Activated naive CD4-positive, alpha-beta T cell treated with anti-CD3 and anti-CD28 coated beads for 36 hours (primary cell): Measurements from ENCODE around the gene PLCD1. TPM values are rescaled to one million over a fixed set of nuclear protein-coding genes. Genes with fewer than 3 reads are reported as not detected.
"Not testable (repeated sequence)": the region's sequence is repeated elsewhere in the genome, so short reads cannot be mapped to it uniquely, and the experiment has no call there.

Experiments
- CTCF ChIA-PET: fragments of 350-600 bp; sonication (Branson Sonifier 250); formaldehyde crosslinking; loops from one replicate; lab custom pipeline; 2021; ENCODE audit warnings: antibody characterized with exemption; lab: Charles Lee
- DNase-seq: peaks from one replicate; pipeline ENCODE4 v3.0.0-alpha.2; 2020
- H3K27ac Mint-ChIP-seq: one replicate; pipeline ENCODE4 v1.8.0; 2021; ENCODE audit warnings: mild to moderate bottlenecking, mixed read lengths
- H3K27me3 Mint-ChIP-seq: one replicate; pipeline ENCODE4 v1.8.0; 2021; ENCODE audit warnings: low read depth, mixed read lengths
- H3K36me3 Mint-ChIP-seq: one replicate; pipeline ENCODE4 v1.8.0; 2021; ENCODE audit warnings: low read depth, mixed read lengths
- H3K4me1 Mint-ChIP-seq: one replicate; pipeline ENCODE4 v1.8.0; 2021; ENCODE audit warnings: low read depth, mixed read lengths
- H3K4me3 Mint-ChIP-seq: one replicate; pipeline ENCODE4 v1.8.0; 2021; ENCODE audit warnings: mild to moderate bottlenecking, moderate library complexity, mixed read lengths
- H3K9me3 Mint-ChIP-seq: one replicate; pipeline ENCODE4 v1.8.0; 2021; ENCODE audit warnings: mixed read lengths
- intact Hi-C: fragments of 100-400 bp; cut with micrococcal nuclease; formaldehyde crosslinking; loops from one replicate; pipeline ENCODE4 v1.15.1; 2023
- total RNA-seq, 2 experiments: library from RNA; stranded (reverse); gene quantifications; one replicate each; pipeline ENCODE4 v1.2.3, GENCODE V29; 2021

PLCD1 gene
- total RNA-seq, 2 experiments from 2014 or later, result 10.6 to 10.8 TPM

DNA sequence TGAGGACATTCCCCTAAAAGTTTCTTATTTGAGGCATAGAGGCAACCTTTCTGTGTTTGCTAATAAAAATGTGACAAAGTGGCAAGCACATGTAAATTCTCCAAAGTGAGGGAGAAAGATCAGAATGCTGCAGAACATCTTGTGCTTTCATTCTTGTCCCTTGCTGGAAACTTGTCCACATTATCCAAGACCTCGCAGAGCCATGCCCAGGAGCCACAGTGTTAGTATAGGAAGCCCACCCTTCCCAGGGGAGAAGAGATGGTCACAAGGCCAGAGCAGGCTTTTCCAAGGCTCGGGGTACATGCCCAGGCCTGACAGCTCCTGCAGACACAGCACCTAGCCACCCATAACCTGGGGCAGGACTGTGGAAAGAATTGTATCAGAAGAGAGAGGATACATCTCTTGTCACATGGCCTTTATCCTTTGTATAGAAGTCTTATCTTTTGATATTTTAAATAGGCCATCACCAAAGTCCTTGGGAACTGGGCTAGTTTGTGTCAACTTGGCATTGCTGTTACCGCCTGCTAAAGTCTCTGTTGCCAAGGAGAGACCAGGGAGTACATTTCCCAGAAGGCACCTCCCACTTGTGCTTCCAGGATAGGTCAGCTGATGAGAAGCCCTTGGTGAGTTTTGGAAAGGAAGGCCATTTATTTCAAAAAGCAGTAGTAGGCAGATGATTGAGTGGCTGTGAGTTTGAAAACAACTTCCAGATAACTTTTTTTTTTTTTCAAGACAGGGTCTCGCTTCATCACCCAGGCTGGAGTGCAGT lies 20.1 kb upstream of the PLCD1 start:
- H3K9me3 Mint-ChIP-seq, result no peaks in the 10 kb centered on the region
- no peak overlapping the region for H3K4me3 Mint-ChIP-seq
- H3K27me3 Mint-ChIP-seq, result no peaks in the 10 kb centered on the region
- no peaks in the 10 kb centered on the region for H3K36me3 Mint-ChIP-seq
- H3K4me1 Mint-ChIP-seq, result peaks cover 1% of the 10 kb centered on the region
- CTCF ChIA-PET, result no interaction called here
- DNase-seq, result no peak
- intact Hi-C loops, result no loop called here
- H3K27ac Mint-ChIP-seq, result no peak overlapping the region

DNA sequence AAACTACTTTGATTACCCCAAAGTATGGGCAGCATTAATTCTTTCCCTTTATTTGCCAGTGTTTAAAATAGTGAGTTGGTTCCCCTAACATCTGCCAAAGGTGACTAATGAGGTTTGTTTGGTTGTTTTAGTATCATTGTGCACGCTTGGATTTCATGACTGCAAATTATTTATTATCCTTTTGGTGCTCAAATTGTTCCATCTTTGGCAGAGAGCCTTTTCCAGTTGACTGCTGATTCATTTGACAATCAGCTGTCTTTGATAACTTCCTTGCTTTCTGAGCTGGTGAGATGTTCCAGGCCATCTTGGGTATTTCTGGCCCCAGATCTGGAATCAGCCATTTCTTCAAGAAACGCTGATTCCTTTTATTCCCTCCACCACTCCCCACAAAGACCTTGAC lies 18.5 kb upstream of the PLCD1 start:
- CTCF ChIA-PET, result no interaction called here
- DNase-seq, result no peak

DNA sequence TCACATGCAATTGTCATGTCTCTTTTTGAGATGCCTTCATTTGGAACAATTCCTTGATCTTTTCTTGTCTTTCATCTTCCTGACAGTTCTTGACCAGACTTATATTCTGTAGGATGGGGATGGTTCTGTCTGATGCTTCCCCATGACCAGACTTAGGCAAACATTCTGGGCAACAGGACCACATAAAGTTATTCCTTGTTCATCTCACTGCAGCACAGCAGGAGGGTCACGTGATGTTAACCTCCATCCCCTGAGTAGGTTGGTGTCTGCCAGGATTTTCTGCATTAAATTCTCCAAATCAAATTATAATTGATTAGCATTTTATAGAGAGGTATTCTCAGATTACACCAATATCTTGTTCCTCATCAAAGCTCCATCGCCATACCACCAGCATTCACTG lies 17.4 kb upstream of the PLCD1 start:
- no peak overlapping the region for H3K27ac Mint-ChIP-seq
- H3K9me3 Mint-ChIP-seq, result no peaks in the 10 kb centered on the region
- H3K36me3 Mint-ChIP-seq, result no peaks in the 10 kb centered on the region
- no peaks in the 10 kb centered on the region for H3K27me3 Mint-ChIP-seq
- no peak overlapping the region for H3K4me3 Mint-ChIP-seq
- intact Hi-C loops, result no loop called here
- DNase-seq, result no peak
- H3K4me1 Mint-ChIP-seq, result no peaks in the 10 kb centered on the region
- CTCF ChIA-PET, result no interaction called here

More for the DNA sequence above, 18.5 kb upstream of the PLCD1 start:
- H3K27me3 Mint-ChIP-seq, result no peaks in the 10 kb centered on the region
- no peak overlapping the region for H3K27ac Mint-ChIP-seq
- H3K4me3 Mint-ChIP-seq, result no peak overlapping the region
- H3K36me3 Mint-ChIP-seq, result no peaks in the 10 kb centered on the region
- H3K4me1 Mint-ChIP-seq, result no peaks in the 10 kb centered on the region
- H3K9me3 Mint-ChIP-seq, result no peaks in the 10 kb centered on the region
- intact Hi-C loops, result no loop called here

GRCh38 chr3:38046027-38046426 lies 16.6 kb upstream of the PLCD1 start:
- CTCF ChIA-PET, result no interaction called here
- Mint-ChIP-seq H3K9me3 (no peaks in the 10 kb centered on the region), H3K27ac (no peak overlapping the region), H3K36me3 (no peaks in the 10 kb centered on the region), H3K27me3 (no peaks in the 10 kb centered on the region), H3K4me3 (no peak overlapping the region), H3K4me1 (no peaks in the 10 kb centered on the region)
- intact Hi-C loops, result no loop called here
- DNase-seq, result no peak

- Mint-ChIP-seq H3K4me3 (no peak overlapping the region), H3K36me3 (no peaks in the 10 kb centered on the region), H3K27me3 (no peaks in the 10 kb centered on the region), H3K9me3 (peaks cover 2% of the 10 kb centered on the region), H3K4me1 (peaks cover 21% of the 10 kb centered on the region), H3K27ac (no peak overlapping the region)
- DNase-seq, result no peak
- CTCF ChIA-PET, result interaction anchor here (1.3 to 1.5 kb wide), 2 partner anchors 27 to 47 kb away, joined by 3 to 7 read pairs; no protein-coding TSS in a partner anchor
- intact Hi-C loops, result no loop called here
Observed at GRCh38 chr3:38043486-38043885, 14.0 kb upstream of the PLCD1 start.

- H3K9me3 Mint-ChIP-seq, result peaks cover 10% of the 10 kb centered on the region
- DNase-seq, result no peak
- peaks cover 28% of the 10 kb centered on the region for H3K4me1 Mint-ChIP-seq
- H3K4me3 Mint-ChIP-seq, result peak overlapping the region; percentile 66
- H3K27me3 Mint-ChIP-seq, result no peaks in the 10 kb centered on the region
- H3K36me3 Mint-ChIP-seq, result peaks cover 7% of the 10 kb centered on the region
- CTCF ChIA-PET, result interaction anchor here (0.6 to 1.6 kb wide), 4 partner anchors 8 to 60 kb away, joined by 3 read pairs; no protein-coding TSS in a partner anchor
- intact Hi-C loops, result loop anchor here (1.0 kb wide), 2 partner anchors 36 to 66 kb away; no protein-coding TSS in a partner anchor
- no peak overlapping the region for H3K27ac Mint-ChIP-seq
Observed at GRCh38 chr3:38040401-38040800, 11.0 kb upstream of the PLCD1 start.

DNA sequence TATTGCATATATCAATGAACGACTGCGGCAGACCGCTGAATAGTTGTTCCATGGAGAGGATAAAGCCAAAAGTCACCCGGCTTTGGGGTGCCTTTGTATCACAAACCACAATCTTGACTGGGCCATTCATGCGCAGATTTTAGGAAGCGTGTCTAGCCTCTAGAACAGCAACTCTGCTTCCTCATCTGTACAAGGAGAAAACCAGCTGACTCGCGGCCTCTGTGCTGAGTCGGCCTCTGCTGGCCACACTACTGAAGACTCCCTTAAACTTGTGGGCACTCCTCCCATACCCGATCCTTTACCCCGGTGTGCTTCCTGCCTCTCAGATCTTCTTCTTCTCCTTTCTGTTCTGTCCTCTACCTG lies 10.4 kb upstream of the PLCD1 start:
- Mint-ChIP-seq H3K27me3 (no peaks in the 10 kb centered on the region), H3K4me3 (peak overlapping the region; percentile 66), H3K4me1 (peaks cover 28% of the 10 kb centered on the region), H3K36me3 (peaks cover 7% of the 10 kb centered on the region), H3K9me3 (peaks cover 10% of the 10 kb centered on the region), H3K27ac (no peak overlapping the region)
- CTCF ChIA-PET, result interaction anchor here (0.6 to 1.6 kb wide), 3 partner anchors 9 to 60 kb away, joined by 3 read pairs; no protein-coding TSS in a partner anchor
- intact Hi-C loops, result loop anchor here (1.0 to 5.0 kb wide), 7 partner anchors 9 to 412 kb away; partner anchors contain the start of genes ACAA1, ACVR2B and OXSR1
- peak; percentile 73 for DNase-seq

DNA sequence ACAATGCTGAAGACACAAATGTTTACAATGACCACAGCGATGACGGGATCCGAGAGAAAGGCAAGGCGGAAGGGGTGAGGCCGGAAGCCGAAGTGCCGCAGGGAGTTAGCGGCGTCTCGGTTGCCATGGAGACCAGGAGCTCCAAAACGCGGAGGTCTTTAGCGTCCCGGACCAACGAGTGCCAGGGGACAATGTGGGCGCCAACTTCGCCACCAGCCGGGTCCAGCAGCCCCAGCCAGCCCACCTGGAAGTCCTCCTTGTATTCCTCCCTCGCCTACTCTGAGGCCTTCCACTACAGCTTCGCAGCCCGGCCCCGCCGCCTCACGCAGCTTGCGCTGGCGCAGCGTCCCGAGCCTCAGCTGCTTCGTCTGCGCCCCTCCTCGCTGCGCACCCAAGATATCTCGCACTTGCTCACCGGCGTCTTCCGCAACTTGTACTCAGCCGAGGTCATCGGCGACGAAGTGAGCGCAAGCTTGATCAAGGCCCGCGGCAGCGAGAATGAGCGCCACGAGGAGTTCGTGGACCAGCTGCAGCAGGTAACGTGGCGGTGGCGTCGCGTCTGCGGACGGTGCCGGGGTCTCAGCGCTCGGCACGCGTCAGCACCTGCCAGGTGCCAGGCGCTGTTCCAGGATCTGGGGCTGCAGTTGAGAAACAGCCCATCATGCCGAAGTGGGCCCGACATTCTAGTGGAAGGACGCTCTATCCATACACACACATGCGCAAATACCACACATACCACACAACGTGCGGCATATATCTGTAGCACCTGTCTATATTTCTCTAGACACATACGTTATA lies 9.9 kb upstream of the PLCD1 start, which contains the start of gene DLEC1:
Gene DLEC1 (plus strand): TSS at position 108 of the 798 bp plus-strand sequence. CDS start 18 bp downstream, at position 126.
- Mint-ChIP-seq H3K9me3 (peaks cover 10% of the 10 kb centered on the region), H3K27ac (peak within 1 kb of the TSS; percentile 88), H3K4me3 (peak within 1 kb of the TSS; percentile 66), H3K36me3 (peaks cover 7% of the 10 kb centered on the region), H3K27me3 (peaks cover 4% of the 10 kb centered on the region), H3K4me1 (peaks cover 28% of the 10 kb centered on the region)
- CTCF ChIA-PET, result interaction anchor here (0.6 to 1.6 kb wide), 5 partner anchors 12 to 72 kb away, joined by 3 to 7 read pairs (median 3); no protein-coding TSS in a partner anchor
- peak; percentile 88 for DNase-seq
- intact Hi-C loops, result loop anchor here (1.0 to 5.0 kb wide), 5 partner anchors 8 to 413 kb away; partner anchors contain the start of genes ACAA1, ACVR2B and OXSR1

GRCh38 chr3:38038447-38038911 lies 9.0 kb upstream of the PLCD1 start:
- H3K27ac Mint-ChIP-seq, result peak overlapping the region; percentile 88
- H3K9me3 Mint-ChIP-seq, result peaks cover 10% of the 10 kb centered on the region
- peaks cover 7% of the 10 kb centered on the region for H3K36me3 Mint-ChIP-seq
- CTCF ChIA-PET, result interaction anchor here (0.6 to 1.5 kb wide), 3 partner anchors 14 to 73 kb away, joined by 3 to 7 read pairs (median 4); no protein-coding TSS in a partner anchor
- peak overlapping the region; percentile 66 for H3K4me3 Mint-ChIP-seq
- peaks cover 28% of the 10 kb centered on the region for H3K4me1 Mint-ChIP-seq
- intact Hi-C loops, result loop anchor here (1.0 to 5.0 kb wide), 2 partner anchors 16 to 414 kb away; partner anchors contain the start of gene ACVR2B
- DNase-seq, result peak; percentile 60
- H3K27me3 Mint-ChIP-seq, result peaks cover 4% of the 10 kb centered on the region

GRCh38 chr3:38036906-38037305 lies 7.5 kb upstream of the PLCD1 start:
- H3K27me3 Mint-ChIP-seq, result peaks cover 4% of the 10 kb centered on the region
- H3K36me3 Mint-ChIP-seq, result peaks cover 7% of the 10 kb centered on the region
- CTCF ChIA-PET, result no interaction called here
- peaks cover 28% of the 10 kb centered on the region for H3K4me1 Mint-ChIP-seq
- peaks cover 10% of the 10 kb centered on the region for H3K9me3 Mint-ChIP-seq
- H3K27ac Mint-ChIP-seq, result no peak overlapping the region
- intact Hi-C loops, result loop anchor here (5.0 kb wide), 1 partner anchor 415 kb away; the partner anchor contains the start of gene ACVR2B
- no peak for DNase-seq
- H3K4me3 Mint-ChIP-seq, result no peak overlapping the region

GRCh38 chr3:38036286-38036685 lies 6.8 kb upstream of the PLCD1 start:
- H3K9me3 Mint-ChIP-seq, result peaks cover 10% of the 10 kb centered on the region
- no peak overlapping the region for H3K27ac Mint-ChIP-seq
- CTCF ChIA-PET, result no interaction called here
- no peak overlapping the region for H3K4me3 Mint-ChIP-seq
- peaks cover 31% of the 10 kb centered on the region for H3K4me1 Mint-ChIP-seq
- H3K27me3 Mint-ChIP-seq, result peaks cover 4% of the 10 kb centered on the region
- intact Hi-C loops, result loop anchor here (5.0 kb wide), 1 partner anchor 416 kb away; the partner anchor contains the start of gene ACVR2B
- peaks cover 7% of the 10 kb centered on the region for H3K36me3 Mint-ChIP-seq
- DNase-seq, result no peak

DNA sequence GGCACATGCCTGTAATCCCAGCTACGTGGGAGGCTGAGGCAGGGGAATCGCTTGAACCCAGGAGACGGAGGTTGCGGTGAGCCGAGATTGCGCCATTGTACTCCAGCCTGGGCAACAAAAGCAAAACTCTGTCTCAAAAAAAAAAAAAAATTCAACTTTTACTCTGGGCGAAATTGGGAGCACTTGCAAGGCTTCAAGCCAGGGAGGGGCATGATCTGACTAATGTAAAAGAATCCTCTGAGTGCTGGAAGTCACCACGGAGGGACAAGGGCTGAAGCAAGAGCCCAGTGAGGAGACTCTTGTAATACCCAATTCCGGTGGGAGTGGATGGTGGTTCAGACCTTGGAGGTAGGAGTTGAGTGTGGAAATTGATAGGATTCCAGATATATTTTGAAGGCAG lies 4.9 kb upstream of the PLCD1 start:
- H3K27me3 Mint-ChIP-seq, result peaks cover 11% of the 10 kb centered on the region
- H3K4me3 Mint-ChIP-seq, H3K36me3 Mint-ChIP-seq, H3K27ac Mint-ChIP-seq, H3K9me3 Mint-ChIP-seq, intact Hi-C loops, DNase-seq: not testable (repeated sequence)
- CTCF ChIA-PET, result interaction anchor here (0.7 kb wide), 1 partner anchor 38 kb away, joined by 3 read pairs; no protein-coding TSS in a partner anchor
- H3K4me1 Mint-ChIP-seq, result peaks cover 28% of the 10 kb centered on the region
